Loucy (cell line): ENCODE measurements around the gene ZNF804A.

Experiments used
- H2AFZ ChIP-seq: fragments of 200-600 bp; sonication (generic); 2 replicates; pipeline ENCODE4 v1.6.0; 2016; ENCODE audit warnings: antibody characterized with exemption, mild to moderate bottlenecking, low read length, moderate library complexity
- H3F3A ChIP-seq: fragments of 200-600 bp; 2 replicates; pipeline ENCODE4 v1.6.0; 2016; ENCODE audit warnings: antibody characterized with exemption, low read depth, mild to moderate bottlenecking
- H3K27me3 ChIP-seq: fragments of 200-600 bp; sonication (generic); 2 replicates; pipeline ENCODE4 v1.6.1; 2014; ENCODE audit warnings: low read length, mild to moderate bottlenecking; ENCODE audit not compliant: insufficient read depth, poor library complexity, severe bottlenecking
- H3K36me3 ChIP-seq: fragments of 200-600 bp; sonication (generic); 2 replicates; pipeline ENCODE4 v1.6.1; 2016; ENCODE audit warnings: low read length; ENCODE audit not compliant: insufficient read depth
- H3K4me1 ChIP-seq: fragments of 200-600 bp; sonication (generic); 2 replicates; pipeline ENCODE4 v1.5.1; 2014; ENCODE audit warnings: low read length, mild to moderate bottlenecking; ENCODE audit not compliant: insufficient read depth, poor library complexity, severe bottlenecking
- H3K4me2 ChIP-seq: fragments of 200-600 bp; sonication (generic); 2 replicates; pipeline ENCODE4 v1.6.0; 2014; ENCODE audit warnings: antibody characterized with exemption, low read length, low read depth, mild to moderate bottlenecking; ENCODE audit not compliant: poor library complexity, severe bottlenecking
- H3K4me3 ChIP-seq: fragments of 200-600 bp; sonication (generic); 2 replicates; pipeline ENCODE4 v1.5.1; 2014; ENCODE audit warnings: low read length, mild to moderate bottlenecking, mixed read lengths; ENCODE audit not compliant: poor library complexity, severe bottlenecking
- H3K79me2 ChIP-seq: fragments of 200-600 bp; sonication (generic); 2 replicates; pipeline ENCODE4 v1.6.1; 2014; ENCODE audit warnings: low read length; ENCODE audit not compliant: insufficient read depth
- H3K9ac ChIP-seq: fragments of 200-600 bp; sonication (generic); 2 replicates; pipeline ENCODE4 v1.6.0; 2014; ENCODE audit warnings: mild to moderate bottlenecking, low read depth, low read length, moderate library complexity; ENCODE audit not compliant: poor library complexity, severe bottlenecking
- H3K9me2 ChIP-seq: fragments of 200-600 bp; sonication (generic); replicated peaks from 2 replicates; pipeline ENCODE4 v1.6.1; 2016; ENCODE audit warnings: low read depth, low read length, mixed read lengths
- H3K9me3 ChIP-seq: fragments of 200-600 bp; sonication (generic); 2 replicates; pipeline ENCODE4 v1.6.1; 2014; ENCODE audit warnings: mild to moderate bottlenecking, antibody characterized with exemption, low read length, low read depth; ENCODE audit not compliant: insufficient read depth
- H4K20me1 ChIP-seq: fragments of 200-600 bp; sonication (generic); 2 replicates; pipeline ENCODE4 v1.6.0; 2014; ENCODE audit warnings: antibody characterized with exemption, low read length, mild to moderate bottlenecking; ENCODE audit not compliant: insufficient read depth, poor library complexity, severe bottlenecking
- CTCF ChIP-seq: fragments of 200-600 bp; sonication (generic); conservative IDR thresholded peaks from 2 replicates; pipeline ENCODE4 v1.5.1; 2014; ENCODE audit warnings: mild to moderate bottlenecking, antibody characterized with exemption, low read length
- EZH2phosphoT487 ChIP-seq: fragments of 200-600 bp; IDR thresholded peaks from 2 replicates; pipeline ENCODE4 v1.6.1; 2018; ENCODE audit warnings: antibody characterized with exemption, mild to moderate bottlenecking, moderate library complexity, borderline replicate concordance

Gene ZNF804A

DNA sequence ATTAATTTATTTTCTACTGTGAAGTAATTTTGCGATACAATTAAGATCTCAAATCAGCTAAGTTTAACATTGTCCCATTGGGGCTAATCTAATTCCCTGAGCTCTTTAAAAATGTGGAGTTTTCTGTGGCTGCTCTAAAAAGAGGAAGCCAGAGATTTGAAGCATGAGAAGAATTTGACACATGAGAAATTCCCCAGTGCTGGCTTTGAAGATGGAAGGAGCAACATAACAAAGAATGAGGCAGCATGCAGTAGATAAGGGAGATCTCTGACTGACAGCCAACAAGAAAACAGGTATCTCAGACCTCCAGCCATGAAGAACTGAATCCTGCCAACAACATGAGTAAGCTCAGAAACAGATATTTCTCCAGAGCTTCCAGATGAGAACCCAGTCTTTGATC, 308.4 kb downstream of the ZNF804A start:
- no peak overlapping the region for H3K9ac ChIP-seq
- no peaks in the 10 kb centered on the region for H3F3A ChIP-seq
- H3K36me3 ChIP-seq, result no peaks in the 10 kb centered on the region
- no peak overlapping the region for H2AFZ ChIP-seq
- no peak for TF ChIP-seq CTCF
- TF ChIP-seq EZH2phosphoT487, result no peak
- H3K9me3 ChIP-seq, result no peaks in the 10 kb centered on the region
- H3K27me3 ChIP-seq, result no peaks in the 10 kb centered on the region
- no peaks in the 10 kb centered on the region for H4K20me1 ChIP-seq
- no peaks in the 10 kb centered on the region for H3K4me1 ChIP-seq
- H3K4me2 ChIP-seq, result no peak overlapping the region
- H3K9me2 ChIP-seq, result no peaks in the 10 kb centered on the region
- no peaks in the 10 kb centered on the region for H3K79me2 ChIP-seq
- no peak overlapping the region for H3K4me3 ChIP-seq

GRCh38 chr2:184908966-184909365, 310.6 kb downstream of the ZNF804A start:
- H3K79me2 ChIP-seq, result no peaks in the 10 kb centered on the region

GRCh38 chr2:184920451-184920965, 322.2 kb downstream of the ZNF804A start:
- no peak overlapping the region for H3K9ac ChIP-seq
- no peak for TF ChIP-seq CTCF
- TF ChIP-seq EZH2phosphoT487, result no peak
- H3F3A ChIP-seq, result no peaks in the 10 kb centered on the region
- no peaks in the 10 kb centered on the region for H3K36me3 ChIP-seq
- H3K9me3 ChIP-seq, result no peaks in the 10 kb centered on the region
- H2AFZ ChIP-seq, result no peak overlapping the region
- no peak overlapping the region for H3K4me2 ChIP-seq
- no peak overlapping the region for H3K4me3 ChIP-seq
- H3K79me2 ChIP-seq, result no peaks in the 10 kb centered on the region
- H3K4me1 ChIP-seq, result no peaks in the 10 kb centered on the region
- H4K20me1 ChIP-seq, result no peaks in the 10 kb centered on the region
- no peaks in the 10 kb centered on the region for H3K27me3 ChIP-seq
- H3K9me2 ChIP-seq, result no peaks in the 10 kb centered on the region; the same call in 1 of the 2 replicates

More at GRCh38 chr2:184908966-184909365, 310.6 kb downstream of the ZNF804A start:
- Histone ChIP-seq H3K27me3 (no peaks in the 10 kb centered on the region), H3K4me3 (no peak overlapping the region), H2AFZ (no peak overlapping the region), H3F3A (no peaks in the 10 kb centered on the region), H4K20me1 (no peaks in the 10 kb centered on the region), H3K36me3 (no peaks in the 10 kb centered on the region), H3K9me3 (no peaks in the 10 kb centered on the region), H3K9me2 (no peaks in the 10 kb centered on the region), H3K9ac (no peak overlapping the region), H3K4me2 (no peak overlapping the region), H3K4me1 (no peaks in the 10 kb centered on the region)
- no peak for TF ChIP-seq EZH2phosphoT487
- TF ChIP-seq CTCF, result no peak
